HCT116 (cell line): ENCODE measurements around the gene KRTAP24-1.

Source experiments
- CEBPB ChIP-seq: IDR thresholded peaks from 2 replicates; pipeline ENCODE4 v1.6.1; 2012; ENCODE audit warnings: low read depth
- EZH2 ChIP-seq: fragments of 200-600 bp; sonication (generic); IDR thresholded peaks from 2 replicates; pipeline ENCODE4 v1.6.1; 2017; ENCODE audit warnings: antibody characterized with exemption, mixed run types
- FOSL1 ChIP-seq: IDR thresholded peaks from 2 replicates; pipeline ENCODE4 v1.6.1; 2012; ENCODE audit warnings: low read depth
- JUND ChIP-seq: IDR thresholded peaks from 2 replicates; pipeline ENCODE4 v1.6.1; 2012
- POLR2A ChIP-seq: IDR thresholded peaks from 2 replicates; pipeline ENCODE4 v1.7.0; 2011; ENCODE audit warnings: borderline replicate concordance; ENCODE audit not compliant: insufficient read depth, insufficient read length; ENCODE audit errors: extremely low read depth
- RAD21 ChIP-seq: IDR thresholded peaks from 2 replicates; pipeline ENCODE4 v1.6.1; 2012; ENCODE audit warnings: low read depth, mild to moderate bottlenecking
- SRF ChIP-seq: IDR thresholded peaks from 2 replicates; pipeline ENCODE4 v1.6.1; 2012; ENCODE audit warnings: low read depth
- ZNF274 ChIP-seq: fragments of 200-500 bp; sonication (Bioruptor generic); IDR thresholded peaks from 2 replicates; pipeline ENCODE4 v1.6.1; 2014; ENCODE audit warnings: mild to moderate bottlenecking, low read depth, low read length, inconsistent platforms
- TF ChIP-seq, protein P1 (sequence below), 3 experiments: fragments of 200-600 bp in 1 of 3; sonication (generic) in 1 of 3; IDR thresholded peaks in 2 of 3; conservative IDR thresholded peaks in 1 of 3; 2 replicates each; pipeline ENCODE4 v1.5.1; 2012 to 2017; ENCODE audit warnings: low read depth in 2 of 3, low read length in 2 of 3, antibody characterized with exemption in 1 of 3, borderline replicate concordance in 1 of 3, control low read depth in 1 of 3, mild to moderate bottlenecking in 1 of 3, mixed read lengths in 1 of 3, mixed run types in 1 of 3, moderate library complexity in 1 of 3; ENCODE audit not compliant: insufficient read depth in 1 of 3
- TF ChIP-seq, protein P2 (sequence below): IDR thresholded peaks from 2 replicates; pipeline ENCODE4 v1.6.1; 2012; ENCODE audit warnings: low read depth

DNA sequence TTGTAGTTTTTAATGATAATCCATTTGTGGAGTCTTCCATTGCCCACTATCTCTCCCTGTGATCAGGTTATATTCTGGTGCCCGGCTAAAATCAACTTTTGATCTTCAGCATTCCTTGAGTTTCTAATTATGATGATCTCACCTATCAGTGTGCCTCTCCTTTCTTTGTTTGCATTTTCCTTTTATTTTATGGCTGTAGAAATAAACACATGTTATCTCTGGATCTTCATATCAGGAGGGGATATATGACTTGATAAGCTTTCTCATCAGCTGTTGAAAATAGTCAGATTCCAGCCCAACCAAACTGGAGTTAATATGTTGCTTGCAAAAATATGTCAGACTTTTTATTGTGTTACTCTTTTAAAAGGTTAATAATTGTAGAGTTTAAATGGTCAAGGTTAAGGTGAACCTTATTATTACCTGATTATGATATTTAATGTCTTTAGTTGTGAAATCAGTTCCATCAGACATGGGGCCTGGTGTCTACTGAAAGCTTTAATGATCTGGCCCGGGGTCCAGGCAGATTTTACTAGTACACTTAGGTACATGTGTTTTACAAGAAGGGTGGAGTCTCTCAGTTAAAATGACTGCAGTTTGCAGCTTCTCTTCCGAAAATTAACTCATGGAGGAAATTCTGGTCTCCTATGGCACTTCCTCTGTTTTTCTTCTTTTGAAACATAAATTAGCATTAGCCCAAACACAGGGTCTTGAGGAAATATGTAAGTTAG, 12.8 kb downstream of the KRTAP24-1 start:
- TF ChIP-seq JUND = no peak
- no peak for TF ChIP-seq CEBPB
- TF ChIP-seq, protein P1, sequence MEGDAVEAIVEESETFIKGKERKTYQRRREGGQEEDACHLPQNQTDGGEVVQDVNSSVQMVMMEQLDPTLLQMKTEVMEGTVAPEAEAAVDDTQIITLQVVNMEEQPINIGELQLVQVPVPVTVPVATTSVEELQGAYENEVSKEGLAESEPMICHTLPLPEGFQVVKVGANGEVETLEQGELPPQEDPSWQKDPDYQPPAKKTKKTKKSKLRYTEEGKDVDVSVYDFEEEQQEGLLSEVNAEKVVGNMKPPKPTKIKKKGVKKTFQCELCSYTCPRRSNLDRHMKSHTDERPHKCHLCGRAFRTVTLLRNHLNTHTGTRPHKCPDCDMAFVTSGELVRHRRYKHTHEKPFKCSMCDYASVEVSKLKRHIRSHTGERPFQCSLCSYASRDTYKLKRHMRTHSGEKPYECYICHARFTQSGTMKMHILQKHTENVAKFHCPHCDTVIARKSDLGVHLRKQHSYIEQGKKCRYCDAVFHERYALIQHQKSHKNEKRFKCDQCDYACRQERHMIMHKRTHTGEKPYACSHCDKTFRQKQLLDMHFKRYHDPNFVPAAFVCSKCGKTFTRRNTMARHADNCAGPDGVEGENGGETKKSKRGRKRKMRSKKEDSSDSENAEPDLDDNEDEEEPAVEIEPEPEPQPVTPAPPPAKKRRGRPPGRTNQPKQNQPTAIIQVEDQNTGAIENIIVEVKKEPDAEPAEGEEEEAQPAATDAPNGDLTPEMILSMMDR (IDR thresholded peaks at IDR 0.05 in 2 of 3, conservative IDR thresholded peaks at IDR 0.05 in 1 of 3; ENCODE audit: borderline replicate concordance in 1 of 3, insufficient read depth in 1 of 3, low read depth in 2 of 3, low read length in 2 of 3) = no peak
- TF ChIP-seq, protein P2, sequence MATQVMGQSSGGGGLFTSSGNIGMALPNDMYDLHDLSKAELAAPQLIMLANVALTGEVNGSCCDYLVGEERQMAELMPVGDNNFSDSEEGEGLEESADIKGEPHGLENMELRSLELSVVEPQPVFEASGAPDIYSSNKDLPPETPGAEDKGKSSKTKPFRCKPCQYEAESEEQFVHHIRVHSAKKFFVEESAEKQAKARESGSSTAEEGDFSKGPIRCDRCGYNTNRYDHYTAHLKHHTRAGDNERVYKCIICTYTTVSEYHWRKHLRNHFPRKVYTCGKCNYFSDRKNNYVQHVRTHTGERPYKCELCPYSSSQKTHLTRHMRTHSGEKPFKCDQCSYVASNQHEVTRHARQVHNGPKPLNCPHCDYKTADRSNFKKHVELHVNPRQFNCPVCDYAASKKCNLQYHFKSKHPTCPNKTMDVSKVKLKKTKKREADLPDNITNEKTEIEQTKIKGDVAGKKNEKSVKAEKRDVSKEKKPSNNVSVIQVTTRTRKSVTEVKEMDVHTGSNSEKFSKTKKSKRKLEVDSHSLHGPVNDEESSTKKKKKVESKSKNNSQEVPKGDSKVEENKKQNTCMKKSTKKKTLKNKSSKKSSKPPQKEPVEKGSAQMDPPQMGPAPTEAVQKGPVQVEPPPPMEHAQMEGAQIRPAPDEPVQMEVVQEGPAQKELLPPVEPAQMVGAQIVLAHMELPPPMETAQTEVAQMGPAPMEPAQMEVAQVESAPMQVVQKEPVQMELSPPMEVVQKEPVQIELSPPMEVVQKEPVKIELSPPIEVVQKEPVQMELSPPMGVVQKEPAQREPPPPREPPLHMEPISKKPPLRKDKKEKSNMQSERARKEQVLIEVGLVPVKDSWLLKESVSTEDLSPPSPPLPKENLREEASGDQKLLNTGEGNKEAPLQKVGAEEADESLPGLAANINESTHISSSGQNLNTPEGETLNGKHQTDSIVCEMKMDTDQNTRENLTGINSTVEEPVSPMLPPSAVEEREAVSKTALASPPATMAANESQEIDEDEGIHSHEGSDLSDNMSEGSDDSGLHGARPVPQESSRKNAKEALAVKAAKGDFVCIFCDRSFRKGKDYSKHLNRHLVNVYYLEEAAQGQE = no peak
- no peak for TF ChIP-seq POLR2A
- TF ChIP-seq RAD21 = no peak
- no peak for TF ChIP-seq EZH2
- no peak for TF ChIP-seq ZNF274
- no peak for TF ChIP-seq FOSL1
- no peak for TF ChIP-seq SRF
